Activated naive CD4-positive, alpha-beta T cell treated with anti-CD3 and anti-CD28 coated beads, Interleukin-2, amount 10 ng/mL, durations not matched to agents 7 days and 5 days (primary cell): ENCODE results near the gene TSPAN3.

Experiments used
- CTCF ChIA-PET: fragments of 350-600 bp; sonication (Branson Sonifier 250); formaldehyde crosslinking; loops from one replicate; lab custom pipeline; 2021; ENCODE audit warnings: antibody characterized with exemption; lab: Charles Lee
- DNase-seq: peaks from one replicate; pipeline ENCODE4 v3.0.0-alpha.2; 2020
- H3K27ac Mint-ChIP-seq: one replicate; pipeline ENCODE4 v1.8.0; 2021; ENCODE audit warnings: mild to moderate bottlenecking, moderate library complexity, mixed read lengths
- H3K27me3 Mint-ChIP-seq: one replicate; pipeline ENCODE4 v1.8.0; 2021; ENCODE audit warnings: mild to moderate bottlenecking, mixed read lengths
- H3K36me3 Mint-ChIP-seq: one replicate; pipeline ENCODE4 v1.8.0; 2021; ENCODE audit warnings: mixed read lengths
- H3K4me1 Mint-ChIP-seq: one replicate; pipeline ENCODE4 v1.8.0; 2021; ENCODE audit warnings: mixed read lengths
- H3K4me3 Mint-ChIP-seq: one replicate; pipeline ENCODE4 v1.8.0; 2021; ENCODE audit warnings: mild to moderate bottlenecking, moderate library complexity, mixed read lengths
- H3K9me3 Mint-ChIP-seq: one replicate; pipeline ENCODE4 v1.8.0; 2021; ENCODE audit warnings: mixed read lengths

Gene TSPAN3

DNA sequence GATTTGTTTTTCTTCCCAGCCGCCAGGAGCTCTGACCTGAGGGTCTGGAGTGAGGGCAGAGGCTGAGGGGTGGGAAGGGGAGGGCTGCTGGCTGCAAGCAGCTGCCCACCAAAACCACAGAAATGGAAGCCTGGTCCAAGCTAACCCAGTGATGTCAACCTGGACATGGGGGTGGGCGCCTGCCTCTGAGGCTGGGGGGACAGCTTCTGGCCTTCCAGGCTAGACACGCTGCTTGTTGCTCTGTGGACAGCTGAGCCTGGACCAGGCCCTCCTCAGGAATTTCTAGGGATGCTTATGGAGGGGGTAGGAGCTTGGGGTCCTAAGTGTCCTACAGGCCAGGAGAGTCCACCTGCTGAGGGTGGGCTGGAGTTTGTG is 54.6 kb downstream of the TSPAN3 start:
- no peak for DNase-seq
- Mint-ChIP-seq H3K27me3 (no peaks in the 10 kb centered on the region), H3K4me3 (no peak overlapping the region), H3K36me3 (peaks cover 50% of the 10 kb centered on the region), H3K9me3 (no peaks in the 10 kb centered on the region), H3K4me1 (peaks cover 95% of the 10 kb centered on the region), H3K27ac (peak overlapping the region; percentile 62)
- CTCF ChIA-PET: interaction anchor here (0.8 to 1.2 kb wide), 3 partner anchors 8 to 77 kb away, joined by 3 to 5 read pairs (median 3); no protein-coding TSS in a partner anchor

GRCh38 chr15:77015646-77016320 is 55.1 kb downstream of the TSPAN3 start:
- H3K4me3 Mint-ChIP-seq: no peak overlapping the region

DNA sequence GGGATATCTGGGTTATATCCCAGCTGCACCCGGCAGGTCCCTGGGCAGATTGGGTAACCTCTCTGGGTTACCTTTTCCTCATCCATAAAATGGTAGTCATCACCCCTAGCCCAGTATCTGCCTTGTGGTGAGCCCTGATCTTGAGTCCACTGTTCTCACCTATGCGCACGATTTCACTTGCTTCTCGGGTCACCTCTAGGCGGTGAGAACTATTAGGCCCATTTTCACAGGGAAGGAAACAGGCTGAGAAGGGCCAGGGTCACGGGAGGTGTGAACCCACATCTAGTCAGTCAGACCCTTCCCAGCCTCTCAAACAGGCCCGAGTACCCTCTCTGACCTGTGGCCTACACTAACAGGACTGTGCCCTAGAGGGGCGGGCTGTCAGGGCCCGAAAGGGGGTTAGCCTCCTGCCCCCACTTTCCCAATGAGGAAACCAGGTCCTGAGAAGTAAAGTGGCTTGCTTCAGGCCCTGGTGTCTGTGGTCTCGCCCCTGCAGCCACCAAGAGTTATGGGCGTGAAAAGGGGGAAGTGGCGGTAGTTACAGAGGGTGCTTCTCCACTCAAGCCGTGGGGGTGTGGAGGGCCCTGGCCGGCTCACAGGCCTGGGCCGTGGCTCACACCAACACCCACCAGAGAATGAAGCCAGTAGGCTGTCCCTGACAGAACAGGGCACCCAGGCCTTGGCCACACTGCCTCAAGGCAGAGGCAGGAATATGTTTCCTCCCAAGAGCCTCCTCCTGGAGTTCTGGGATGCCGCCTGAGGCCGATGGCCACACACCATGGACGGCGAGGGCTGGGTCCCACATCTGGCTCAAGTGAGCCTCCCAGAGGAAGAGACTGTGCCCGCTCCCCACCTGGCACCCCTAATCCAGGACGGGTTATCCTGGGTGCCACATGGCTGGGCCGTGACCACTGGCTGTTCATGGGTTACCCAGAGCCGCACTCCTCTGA is 56.5 kb downstream of the TSPAN3 start:
- Mint-ChIP-seq H3K27ac (peak overlapping the region; percentile 97), H3K4me3 (peak overlapping the region; percentile 76), H3K27me3 (no peaks in the 10 kb centered on the region), H3K4me1 (peaks cover 95% of the 10 kb centered on the region), H3K9me3 (no peaks in the 10 kb centered on the region), H3K36me3 (peaks cover 47% of the 10 kb centered on the region)
- no peak for DNase-seq
- CTCF ChIA-PET: interaction anchor here (0.8 to 2.1 kb wide), 7 partner anchors 7 to 40 kb away, joined by 3 to 31 read pairs (median 5); partner anchors contain the start of gene PSTPIP1

More at GRCh38 chr15:77015646-77016320, 55.1 kb downstream of the TSPAN3 start:
- Mint-ChIP-seq H3K4me1 (peaks cover 95% of the 10 kb centered on the region), H3K27me3 (no peaks in the 10 kb centered on the region), H3K27ac (peak overlapping the region; percentile 97), H3K9me3 (no peaks in the 10 kb centered on the region), H3K36me3 (peaks cover 52% of the 10 kb centered on the region)
- DNase-seq: no peak
- CTCF ChIA-PET: interaction anchor here (1.1 kb wide), 1 partner anchor 8 kb away, joined by 3 read pairs; no protein-coding TSS in a partner anchor

GRCh38 chr15:77013776-77014131 is 57.2 kb downstream of the TSPAN3 start:
- no peaks in the 10 kb centered on the region for H3K9me3 Mint-ChIP-seq
- peak; percentile 90 for DNase-seq
- CTCF ChIA-PET: interaction anchor here (0.8 to 2.1 kb wide), 8 partner anchors 7 to 39 kb away, joined by 3 to 31 read pairs (median 4); partner anchors contain the start of gene PSTPIP1

DNA sequence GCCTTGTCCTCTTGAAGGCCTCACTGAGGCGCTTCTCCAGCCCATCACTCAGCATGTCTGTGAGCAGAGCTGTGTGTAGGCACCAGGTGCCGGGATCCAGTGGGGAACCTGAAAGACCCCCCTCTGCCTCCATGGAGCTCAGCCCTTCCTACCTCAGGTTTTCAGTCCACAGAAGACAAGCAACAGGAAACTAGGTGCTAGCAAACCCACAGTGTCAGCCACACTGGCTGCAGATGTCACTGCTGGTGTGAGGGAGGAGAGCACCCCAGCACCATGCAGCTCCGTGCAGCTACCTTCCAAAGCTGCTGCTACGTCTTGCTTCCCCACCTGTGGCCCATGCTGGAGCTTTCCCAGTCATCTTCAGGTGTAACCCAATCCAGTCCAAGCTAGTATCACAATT is 58.0 kb downstream of the TSPAN3 start:
- H3K27me3 Mint-ChIP-seq: no peaks in the 10 kb centered on the region
- H3K27ac Mint-ChIP-seq: peak overlapping the region; percentile 97
- H3K4me1 Mint-ChIP-seq: peaks cover 90% of the 10 kb centered on the region
- peaks cover 38% of the 10 kb centered on the region for H3K36me3 Mint-ChIP-seq
- CTCF ChIA-PET: interaction anchor here (0.9 to 2.1 kb wide), 9 partner anchors 8 to 45 kb away, joined by 3 to 31 read pairs (median 4); partner anchors contain the start of gene PSTPIP1
- H3K9me3 Mint-ChIP-seq: no peaks in the 10 kb centered on the region
- DNase-seq: peak; percentile 75
- H3K4me3 Mint-ChIP-seq: peak overlapping the region; percentile 76

More at GRCh38 chr15:77013776-77014131, 57.2 kb downstream of the TSPAN3 start:
- H3K27me3 Mint-ChIP-seq: no peaks in the 10 kb centered on the region
- H3K4me3 Mint-ChIP-seq: peak overlapping the region; percentile 76
- peaks cover 41% of the 10 kb centered on the region for H3K36me3 Mint-ChIP-seq
- H3K27ac Mint-ChIP-seq: peak overlapping the region; percentile 97
- H3K4me1 Mint-ChIP-seq: peaks cover 96% of the 10 kb centered on the region

DNA sequence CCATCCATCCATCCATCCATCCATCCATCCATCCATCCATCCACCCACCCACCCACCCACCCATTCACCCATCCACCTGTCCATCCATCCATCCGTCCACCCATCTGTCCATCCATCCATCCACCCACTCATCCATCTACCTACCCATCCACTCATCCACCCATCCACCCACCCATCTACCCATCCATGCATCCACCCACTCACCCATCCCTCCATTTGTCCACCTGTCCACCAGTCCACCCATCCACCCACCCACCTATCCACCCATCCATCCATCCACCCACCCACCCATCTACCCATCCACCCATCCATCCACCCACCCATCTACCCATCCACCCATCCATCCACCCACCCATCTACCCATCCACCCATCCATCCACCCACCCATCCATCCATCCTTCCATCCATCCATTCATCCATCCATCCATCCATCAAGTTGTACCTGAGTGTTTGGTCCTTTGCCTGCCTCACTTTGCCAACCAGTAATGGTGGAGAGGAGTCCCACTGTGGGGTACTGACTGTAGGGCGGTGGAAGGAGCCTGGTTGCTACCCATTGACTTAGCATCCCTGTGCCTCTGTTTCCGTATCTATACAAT is 58.7 kb downstream of the TSPAN3 start:
- DNase-seq: no peak
- Mint-ChIP-seq H3K27me3 (no peaks in the 10 kb centered on the region), H3K36me3 (peaks cover 39% of the 10 kb centered on the region), H3K4me1 (peaks cover 84% of the 10 kb centered on the region), H3K27ac (peak overlapping the region; percentile 97), H3K4me3 (no peak overlapping the region), H3K9me3 (no peaks in the 10 kb centered on the region)
- CTCF ChIA-PET: interaction anchor here (0.9 to 2.1 kb wide), 7 partner anchors 9 to 45 kb away, joined by 3 to 31 read pairs (median 5); partner anchors contain the start of gene PSTPIP1

GRCh38 chr15:77010857-77011256 is 60.1 kb downstream of the TSPAN3 start:
- CTCF ChIA-PET: interaction anchor here (2.6 kb wide), 1 partner anchor 37 kb away, joined by 5 read pairs; no protein-coding TSS in a partner anchor
- Mint-ChIP-seq H3K4me3 (no peak overlapping the region), H3K36me3 (peaks cover 49% of the 10 kb centered on the region), H3K9me3 (no peaks in the 10 kb centered on the region), H3K27ac (peak overlapping the region; percentile 59), H3K4me1 (peaks cover 87% of the 10 kb centered on the region), H3K27me3 (no peaks in the 10 kb centered on the region)
- DNase-seq: no peak

- Mint-ChIP-seq H3K4me3 (no peak overlapping the region), H3K27ac (peak overlapping the region; percentile 80)
These were observed 60.6 kb downstream of the TSPAN3 start for GRCh38 chr15:77010312-77010686.

GRCh38 chr15:77009646-77010311 is 61.1 kb downstream of the TSPAN3 start:
- H3K36me3 Mint-ChIP-seq: peaks cover 49% of the 10 kb centered on the region
- H3K27me3 Mint-ChIP-seq: no peaks in the 10 kb centered on the region
- CTCF ChIA-PET: interaction anchor here (2.6 kb wide), 1 partner anchor 36 kb away, joined by 5 read pairs; no protein-coding TSS in a partner anchor
- H3K4me3 Mint-ChIP-seq: no peak overlapping the region
- no peaks in the 10 kb centered on the region for H3K9me3 Mint-ChIP-seq
- H3K27ac Mint-ChIP-seq: peak overlapping the region; percentile 80
- H3K4me1 Mint-ChIP-seq: peaks cover 86% of the 10 kb centered on the region
- no peak for DNase-seq

More at GRCh38 chr15:77010312-77010686, 60.6 kb downstream of the TSPAN3 start:
- Mint-ChIP-seq H3K4me1 (peaks cover 87% of the 10 kb centered on the region), H3K36me3 (peaks cover 51% of the 10 kb centered on the region), H3K27me3 (no peaks in the 10 kb centered on the region), H3K9me3 (no peaks in the 10 kb centered on the region)
- no peak for DNase-seq
- CTCF ChIA-PET: interaction anchor here (2.6 kb wide), 1 partner anchor 37 kb away, joined by 5 read pairs; no protein-coding TSS in a partner anchor

GRCh38 chr15:77009176-77009575 is 61.7 kb downstream of the TSPAN3 start:
- Mint-ChIP-seq H3K4me1 (peaks cover 86% of the 10 kb centered on the region), H3K4me3 (no peak overlapping the region), H3K27me3 (no peaks in the 10 kb centered on the region), H3K9me3 (no peaks in the 10 kb centered on the region), H3K36me3 (peaks cover 53% of the 10 kb centered on the region), H3K27ac (no peak overlapping the region)
- CTCF ChIA-PET: interaction anchor here (2.6 kb wide), 1 partner anchor 36 kb away, joined by 5 read pairs; no protein-coding TSS in a partner anchor
- no peak for DNase-seq

DNA sequence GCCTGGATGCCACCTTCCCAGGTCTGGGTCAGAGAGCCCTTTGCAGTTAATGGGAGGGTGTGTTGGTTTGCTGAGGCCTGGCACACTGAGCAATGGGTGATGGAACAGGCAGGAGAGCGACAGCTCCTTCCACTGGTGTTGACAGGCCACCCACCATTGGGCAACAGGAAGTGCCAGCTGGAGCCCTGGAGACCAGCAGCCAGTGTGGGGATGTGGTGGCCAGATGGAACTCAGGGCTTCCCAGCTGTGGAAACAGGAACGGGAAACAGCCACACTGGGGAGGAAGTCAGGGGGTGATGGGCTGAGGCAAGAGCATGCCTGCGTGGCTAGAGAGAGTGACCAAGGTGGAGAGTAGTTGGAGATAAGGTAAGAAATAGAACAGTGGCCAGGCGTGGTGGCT is 66.7 kb downstream of the TSPAN3 start:
- no peaks in the 10 kb centered on the region for H3K27me3 Mint-ChIP-seq
- no peaks in the 10 kb centered on the region for H3K9me3 Mint-ChIP-seq
- CTCF ChIA-PET: interaction anchor here (0.9 to 1.4 kb wide), 2 partner anchors 9 to 28 kb away, joined by 4 read pairs; no protein-coding TSS in a partner anchor
- DNase-seq: no peak
- peaks cover 52% of the 10 kb centered on the region for H3K36me3 Mint-ChIP-seq
- H3K27ac Mint-ChIP-seq: peak overlapping the region; percentile 90
- peak overlapping the region; percentile 68 for H3K4me3 Mint-ChIP-seq
- peaks cover 85% of the 10 kb centered on the region for H3K4me1 Mint-ChIP-seq

GRCh38 chr15:77002954-77003912 is 67.7 kb downstream of the TSPAN3 start:
- CTCF ChIA-PET: interaction anchor here (0.8 to 1.4 kb wide), 4 partner anchors 10 to 30 kb away, joined by 3 to 4 read pairs (median 3); no protein-coding TSS in a partner anchor
- peak overlapping the region; percentile 68 for H3K4me3 Mint-ChIP-seq
- peak overlapping the region; percentile 90 for H3K27ac Mint-ChIP-seq
- H3K9me3 Mint-ChIP-seq: no peaks in the 10 kb centered on the region
- H3K36me3 Mint-ChIP-seq: peaks cover 60% of the 10 kb centered on the region
- H3K4me1 Mint-ChIP-seq: peaks cover 87% of the 10 kb centered on the region
- no peaks in the 10 kb centered on the region for H3K27me3 Mint-ChIP-seq
- DNase-seq: peak; percentile 84
